Fibroblast of lung (primary cell): ENCODE measurements around the gene DIP2C. TPM values are rescaled to one million over a fixed set of nuclear protein-coding genes. Genes with fewer than 3 reads are reported as not detected.

Source experiments
- DNase-seq, 2 donors: peaks; one replicate each; pipeline versions ENCODE4 v3.0.0 to v3.0.0-alpha.2; 2010; ENCODE audit warnings: low read depth in 2 of 2
- H2AFZ ChIP-seq: 2 replicates; pipeline ENCODE4 v1.5.1; 2012; ENCODE audit warnings: low read length, control low read depth, inconsistent platforms
- H3K27ac ChIP-seq: 2 replicates; pipeline ENCODE4 v1.5.1; 2011; ENCODE audit warnings: low read length, control low read depth; ENCODE audit not compliant: insufficient read depth
- H3K27me3 ChIP-seq: 2 replicates; pipeline ENCODE4 v1.5.1; 2011; ENCODE audit warnings: mild to moderate bottlenecking, low read length; ENCODE audit not compliant: control insufficient read depth, insufficient read depth
- H3K36me3 ChIP-seq: 2 replicates; pipeline ENCODE4 v1.5.1; 2011; ENCODE audit warnings: low read length; ENCODE audit not compliant: control insufficient read depth, insufficient read depth
- H3K4me1 ChIP-seq: 2 replicates; pipeline ENCODE4 v1.5.1; 2011; ENCODE audit warnings: low read length; ENCODE audit not compliant: control insufficient read depth, insufficient read depth; ENCODE audit errors: extremely low read depth
- H3K4me2 ChIP-seq: 2 replicates; pipeline ENCODE4 v1.5.1; 2011; ENCODE audit warnings: low read length, control low read depth; ENCODE audit not compliant: insufficient read depth; ENCODE audit errors: extremely low read depth
- H3K4me3 ChIP-seq, 4 experiments: fragments of 200-600 bp in 1 of 4; sonication (generic) in 1 of 4; replicated peaks in 1 of 4; 2 replicates each; pipeline ENCODE4 v1.5.1; 2011 to 2016; ENCODE audit warnings: low read length in 4 of 4, low read depth in 3 of 4, mild to moderate bottlenecking in 3 of 4, control low read depth in 2 of 4, inconsistent platforms in 1 of 4, mixed read lengths in 1 of 4; ENCODE audit not compliant: insufficient read depth in 1 of 4; ENCODE audit errors: control extremely low read depth in 1 of 4
- H3K79me2 ChIP-seq: 2 replicates; pipeline ENCODE4 v1.5.1; 2012; ENCODE audit warnings: mild to moderate bottlenecking, low read length, inconsistent platforms; ENCODE audit not compliant: control insufficient read depth, insufficient read depth
- H3K9ac ChIP-seq: 2 replicates; pipeline ENCODE4 v1.5.1; 2011; ENCODE audit warnings: mild to moderate bottlenecking, low read length, control low read depth; ENCODE audit not compliant: insufficient read depth
- H3K9me3 ChIP-seq: 2 replicates; pipeline ENCODE4 v1.5.1; 2012; ENCODE audit warnings: low read depth, low read length; ENCODE audit not compliant: control insufficient read depth, insufficient read depth
- H4K20me1 ChIP-seq: 2 replicates; pipeline ENCODE4 v1.5.1; 2011; ENCODE audit warnings: low read length; ENCODE audit not compliant: control insufficient read depth, insufficient read depth; ENCODE audit errors: extremely low read depth
- EZH2 ChIP-seq: IDR thresholded peaks from 2 replicates; pipeline ENCODE4 v1.5.1; 2012; ENCODE audit warnings: low read length, control low read depth, mild to moderate bottlenecking; ENCODE audit errors: missing control alignments
- polyA plus RNA-seq, 2 donors: library from polyadenylated mRNA; depleted of rRNA in 1 of 2; stranded (reverse) in 1 of 2; unstranded in 1 of 2; fragments of >200 nt; gene quantifications; 2 replicates each; pipeline ENCODE4 v1.2.1, GENCODE V29; 2011 to 2012; ENCODE audit warnings: missing spikeins in 1 of 2
- total RNA-seq: library from RNA; depleted of rRNA; stranded (reverse); fragments of >200 nt; gene quantifications from 2 replicates; pipeline ENCODE4 v1.2.1, GENCODE V29; 2014
- TF ChIP-seq, protein P1 (sequence below), 2 donors: IDR thresholded peaks in 1 of 2; conservative IDR thresholded peaks in 1 of 2; 1 replicate in 1 of 2; 2 replicates in 1 of 2; pipeline ENCODE4 v1.5.1; 2011 to 2012; ENCODE audit warnings: low read length in 2 of 2, control low read depth in 1 of 2, inconsistent platforms in 1 of 2, low read depth in 1 of 2, mild to moderate bottlenecking in 1 of 2

DIP2C gene
- total and polyA plus RNA-seq, 2 donors (not counting 1 experiment from before 2014, with no cell fraction given), result 10.7 to 18.3 TPM

DNA sequence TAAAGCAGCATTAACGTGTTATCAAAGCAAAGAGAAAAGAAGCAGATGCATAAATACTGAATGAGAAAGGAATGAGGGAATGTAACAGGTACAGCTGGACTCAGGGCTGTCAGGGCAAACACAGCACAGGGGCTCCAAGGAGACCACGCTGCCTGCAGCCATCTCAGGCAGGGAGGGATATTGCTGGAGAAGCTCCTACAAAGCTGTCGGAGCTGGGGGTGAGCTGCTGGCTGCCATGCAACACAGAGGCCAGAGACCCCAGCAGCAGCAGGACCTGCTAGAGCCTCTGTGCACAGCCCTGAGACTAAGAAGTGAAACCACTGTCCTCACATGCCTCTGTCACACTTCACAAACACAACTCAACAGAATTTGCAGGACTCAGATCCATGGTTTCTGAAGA, 235.8 kb downstream of the DIP2C start:
- Histone ChIP-seq H3K27ac (no peak overlapping the region), H3K79me2 (peaks cover 2% of the 10 kb centered on the region), H3K4me3 (no peak overlapping the region), H3K4me1 (no peaks in the 10 kb centered on the region), H3K36me3 (no peaks in the 10 kb centered on the region), H3K9me3 (no peaks in the 10 kb centered on the region), H2AFZ (no peak overlapping the region), H4K20me1 (no peaks in the 10 kb centered on the region), H3K27me3 (no peaks in the 10 kb centered on the region), H3K4me2 (no peak overlapping the region), H3K9ac (no peak overlapping the region)
- DNase-seq, result no peak
- TF ChIP-seq EZH2, result no peak
- TF ChIP-seq, protein P1, sequence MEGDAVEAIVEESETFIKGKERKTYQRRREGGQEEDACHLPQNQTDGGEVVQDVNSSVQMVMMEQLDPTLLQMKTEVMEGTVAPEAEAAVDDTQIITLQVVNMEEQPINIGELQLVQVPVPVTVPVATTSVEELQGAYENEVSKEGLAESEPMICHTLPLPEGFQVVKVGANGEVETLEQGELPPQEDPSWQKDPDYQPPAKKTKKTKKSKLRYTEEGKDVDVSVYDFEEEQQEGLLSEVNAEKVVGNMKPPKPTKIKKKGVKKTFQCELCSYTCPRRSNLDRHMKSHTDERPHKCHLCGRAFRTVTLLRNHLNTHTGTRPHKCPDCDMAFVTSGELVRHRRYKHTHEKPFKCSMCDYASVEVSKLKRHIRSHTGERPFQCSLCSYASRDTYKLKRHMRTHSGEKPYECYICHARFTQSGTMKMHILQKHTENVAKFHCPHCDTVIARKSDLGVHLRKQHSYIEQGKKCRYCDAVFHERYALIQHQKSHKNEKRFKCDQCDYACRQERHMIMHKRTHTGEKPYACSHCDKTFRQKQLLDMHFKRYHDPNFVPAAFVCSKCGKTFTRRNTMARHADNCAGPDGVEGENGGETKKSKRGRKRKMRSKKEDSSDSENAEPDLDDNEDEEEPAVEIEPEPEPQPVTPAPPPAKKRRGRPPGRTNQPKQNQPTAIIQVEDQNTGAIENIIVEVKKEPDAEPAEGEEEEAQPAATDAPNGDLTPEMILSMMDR (conservative IDR thresholded peaks at IDR 0.05 in 1 of 2, IDR thresholded peaks at IDR 0.05 in 1 of 2; ENCODE audit: low read depth in 1 of 2, low read length in 2 of 2), result no peak

DNA sequence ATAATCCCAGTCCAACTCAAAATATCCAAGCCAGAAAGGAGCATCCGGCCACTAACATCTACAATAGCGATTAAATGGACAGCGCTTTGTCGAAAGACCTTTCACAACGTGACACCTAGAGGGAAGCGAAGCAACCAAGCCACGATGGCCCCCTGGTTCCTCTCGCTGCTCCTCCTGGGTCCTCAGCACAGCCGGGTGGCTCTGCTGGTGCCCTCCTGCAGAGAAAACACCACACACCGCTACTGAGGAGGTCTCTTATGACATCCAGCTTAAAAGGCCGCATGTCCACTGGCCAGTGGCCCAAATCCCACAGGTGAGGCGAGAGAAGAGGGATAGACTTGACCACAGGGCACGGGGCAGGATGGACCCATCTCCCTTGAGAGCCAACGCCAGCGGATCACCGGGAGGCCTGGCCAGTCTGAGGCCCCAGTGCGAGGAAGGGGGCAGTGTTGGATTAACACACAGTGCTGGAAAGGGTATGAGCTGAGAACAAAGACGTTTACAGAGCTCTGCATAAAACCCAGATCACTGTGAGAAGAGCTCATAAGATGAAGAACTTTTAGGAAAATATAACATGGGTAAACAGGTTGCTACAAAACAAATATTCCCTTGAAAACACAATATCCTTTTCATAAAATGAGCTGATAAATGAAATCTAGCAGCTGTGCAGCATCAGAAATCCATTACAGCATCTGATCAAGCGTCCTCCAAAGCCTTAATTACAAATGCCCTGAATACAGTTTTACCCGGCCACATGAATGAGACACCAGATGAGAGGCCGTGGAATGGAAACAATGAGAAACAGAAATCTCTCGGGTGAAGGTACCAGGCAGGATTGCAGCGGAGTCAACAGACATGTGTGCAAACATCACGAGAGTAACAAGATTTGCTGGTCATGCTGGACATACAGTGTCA, 236.7 kb downstream of the DIP2C start:
- Histone ChIP-seq H3K4me3 (no peak overlapping the region), H3K79me2 (no peaks in the 10 kb centered on the region), H3K4me1 (no peaks in the 10 kb centered on the region), H3K9ac (no peak overlapping the region), H3K36me3 (no peaks in the 10 kb centered on the region), H3K4me2 (no peak overlapping the region), H3K9me3 (no peaks in the 10 kb centered on the region), H4K20me1 (no peaks in the 10 kb centered on the region), H3K27me3 (no peaks in the 10 kb centered on the region), H3K27ac (no peak overlapping the region), H2AFZ (no peak overlapping the region)
- TF ChIP-seq, protein P1 (conservative IDR thresholded peaks at IDR 0.05 in 1 of 2, IDR thresholded peaks at IDR 0.05 in 1 of 2; ENCODE audit: low read depth in 1 of 2, low read length in 2 of 2), result peak in 1 of 2 donors; percentile 4
- TF ChIP-seq EZH2, result no peak
- peak; percentile 17 to 38 for DNase-seq

DNA sequence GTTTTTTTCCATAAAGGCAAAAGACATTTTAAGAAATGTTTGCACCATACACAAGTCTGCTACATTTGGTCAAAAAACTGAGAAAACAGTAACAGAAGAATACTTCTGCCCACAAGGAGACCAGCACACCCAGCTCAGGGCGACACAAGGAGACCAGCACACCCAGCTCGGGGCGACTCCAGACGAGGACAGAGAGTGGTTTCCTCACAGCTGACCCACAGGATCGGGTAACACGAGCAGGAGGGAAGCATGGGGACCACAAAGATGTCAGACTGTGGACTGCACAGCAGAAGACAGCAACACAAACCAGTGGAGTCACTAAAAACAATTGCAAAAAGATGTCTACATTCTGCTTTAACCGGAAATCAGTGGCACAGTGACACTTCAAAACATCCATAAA, 237.6 kb downstream of the DIP2C start:
- no peak overlapping the region for H3K27ac ChIP-seq
- no peak for DNase-seq
- no peak overlapping the region for H2AFZ ChIP-seq
- TF ChIP-seq, protein P1 (conservative IDR thresholded peaks at IDR 0.05 in 1 of 2, IDR thresholded peaks at IDR 0.05 in 1 of 2; ENCODE audit: low read depth in 1 of 2, low read length in 2 of 2), result no peak
- TF ChIP-seq EZH2, result no peak
- no peaks in the 10 kb centered on the region for H3K36me3 ChIP-seq
- no peaks in the 10 kb centered on the region for H4K20me1 ChIP-seq
- no peak overlapping the region for H3K4me2 ChIP-seq
- H3K4me3 ChIP-seq, result no peak overlapping the region
- H3K4me1 ChIP-seq, result no peaks in the 10 kb centered on the region
- no peak overlapping the region for H3K9ac ChIP-seq
- H3K9me3 ChIP-seq, result no peaks in the 10 kb centered on the region
- no peaks in the 10 kb centered on the region for H3K27me3 ChIP-seq
- H3K79me2 ChIP-seq, result no peaks in the 10 kb centered on the region
